Measurements from ENCODE around the gene ITGA2.

DNA sequence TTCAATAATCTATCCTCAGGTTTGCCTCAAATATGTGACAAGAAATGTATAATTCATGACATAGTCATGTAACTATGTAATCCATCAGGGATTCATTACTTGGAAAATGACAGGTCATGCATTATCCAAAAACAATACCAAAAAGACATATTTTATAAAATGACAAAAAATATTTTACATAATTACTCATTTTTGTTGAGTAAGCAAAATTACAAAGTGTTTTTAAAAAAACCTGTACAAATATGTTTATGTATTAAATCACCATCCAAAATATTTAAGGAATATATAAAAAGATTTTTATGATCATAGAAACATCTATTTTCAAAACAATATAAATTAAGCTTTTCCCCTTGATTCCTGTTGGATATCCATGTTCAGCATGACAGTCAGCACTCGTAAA lies 36.7 kb upstream of the ITGA2 start:
- TF ChIP-seq, protein P1, sequence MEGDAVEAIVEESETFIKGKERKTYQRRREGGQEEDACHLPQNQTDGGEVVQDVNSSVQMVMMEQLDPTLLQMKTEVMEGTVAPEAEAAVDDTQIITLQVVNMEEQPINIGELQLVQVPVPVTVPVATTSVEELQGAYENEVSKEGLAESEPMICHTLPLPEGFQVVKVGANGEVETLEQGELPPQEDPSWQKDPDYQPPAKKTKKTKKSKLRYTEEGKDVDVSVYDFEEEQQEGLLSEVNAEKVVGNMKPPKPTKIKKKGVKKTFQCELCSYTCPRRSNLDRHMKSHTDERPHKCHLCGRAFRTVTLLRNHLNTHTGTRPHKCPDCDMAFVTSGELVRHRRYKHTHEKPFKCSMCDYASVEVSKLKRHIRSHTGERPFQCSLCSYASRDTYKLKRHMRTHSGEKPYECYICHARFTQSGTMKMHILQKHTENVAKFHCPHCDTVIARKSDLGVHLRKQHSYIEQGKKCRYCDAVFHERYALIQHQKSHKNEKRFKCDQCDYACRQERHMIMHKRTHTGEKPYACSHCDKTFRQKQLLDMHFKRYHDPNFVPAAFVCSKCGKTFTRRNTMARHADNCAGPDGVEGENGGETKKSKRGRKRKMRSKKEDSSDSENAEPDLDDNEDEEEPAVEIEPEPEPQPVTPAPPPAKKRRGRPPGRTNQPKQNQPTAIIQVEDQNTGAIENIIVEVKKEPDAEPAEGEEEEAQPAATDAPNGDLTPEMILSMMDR (IDR thresholded peaks at IDR 0.05) = no peak
- TF ChIP-seq POLR2AphosphoS5 (IDR thresholded peaks at IDR 0.05; ENCODE audit: insufficient read depth in 1 of 2, low read depth in 1 of 2) (no peak), POLR2A (IDR thresholded peaks at IDR 0.05) (no peak)
